ENCODE data around the gene DNAH3. TPM values are rescaled to one million over a fixed set of nuclear protein-coding genes. Genes with fewer than 3 reads are reported as not detected.

The DNAH3 gene
- total RNA-seq, 1 donor from 2014 or later: not detected

DNA sequence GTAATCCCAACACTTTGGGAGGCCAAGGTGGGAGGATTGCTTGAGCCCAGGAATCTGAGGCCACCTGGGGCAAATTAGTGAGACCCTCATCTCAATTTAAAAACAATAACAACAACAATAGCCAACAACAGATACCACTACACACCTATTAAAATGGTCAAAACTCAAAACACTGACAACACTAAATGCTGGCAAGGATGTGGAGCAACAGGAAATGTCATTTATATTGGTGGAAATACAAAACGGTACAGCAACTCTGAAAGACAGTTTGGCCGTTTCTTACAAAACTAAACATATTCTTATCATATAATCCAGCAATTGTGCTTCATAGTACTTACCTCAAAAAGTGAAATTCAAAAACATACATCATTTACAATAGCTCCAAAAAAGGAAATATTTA lies 57.7 kb downstream of the DNAH3 start:
- H3K9me3 Mint-ChIP-seq (ENCODE audit: unreplicated experiment): no peaks in the 10 kb centered on the region
- H3K36me3 Mint-ChIP-seq (ENCODE audit: unreplicated experiment): no peaks in the 10 kb centered on the region
- H3K27ac Mint-ChIP-seq (ENCODE audit: unreplicated experiment): no peak overlapping the region
- H3K4me3 Mint-ChIP-seq (ENCODE audit: unreplicated experiment): no peak overlapping the region
- H3K4me1 Mint-ChIP-seq (ENCODE audit: low read depth, unreplicated experiment): peaks cover 6% of the 10 kb centered on the region
- TF ChIP-seq, protein P1, sequence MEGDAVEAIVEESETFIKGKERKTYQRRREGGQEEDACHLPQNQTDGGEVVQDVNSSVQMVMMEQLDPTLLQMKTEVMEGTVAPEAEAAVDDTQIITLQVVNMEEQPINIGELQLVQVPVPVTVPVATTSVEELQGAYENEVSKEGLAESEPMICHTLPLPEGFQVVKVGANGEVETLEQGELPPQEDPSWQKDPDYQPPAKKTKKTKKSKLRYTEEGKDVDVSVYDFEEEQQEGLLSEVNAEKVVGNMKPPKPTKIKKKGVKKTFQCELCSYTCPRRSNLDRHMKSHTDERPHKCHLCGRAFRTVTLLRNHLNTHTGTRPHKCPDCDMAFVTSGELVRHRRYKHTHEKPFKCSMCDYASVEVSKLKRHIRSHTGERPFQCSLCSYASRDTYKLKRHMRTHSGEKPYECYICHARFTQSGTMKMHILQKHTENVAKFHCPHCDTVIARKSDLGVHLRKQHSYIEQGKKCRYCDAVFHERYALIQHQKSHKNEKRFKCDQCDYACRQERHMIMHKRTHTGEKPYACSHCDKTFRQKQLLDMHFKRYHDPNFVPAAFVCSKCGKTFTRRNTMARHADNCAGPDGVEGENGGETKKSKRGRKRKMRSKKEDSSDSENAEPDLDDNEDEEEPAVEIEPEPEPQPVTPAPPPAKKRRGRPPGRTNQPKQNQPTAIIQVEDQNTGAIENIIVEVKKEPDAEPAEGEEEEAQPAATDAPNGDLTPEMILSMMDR (IDR thresholded peaks at IDR 0.05; ENCODE audit: partially characterized antibody, unreplicated experiment): no peak
- peaks cover 3% of the 10 kb centered on the region for H3K27me3 Mint-ChIP-seq (ENCODE audit: unreplicated experiment)
- no peak for DNase-seq

DNA sequence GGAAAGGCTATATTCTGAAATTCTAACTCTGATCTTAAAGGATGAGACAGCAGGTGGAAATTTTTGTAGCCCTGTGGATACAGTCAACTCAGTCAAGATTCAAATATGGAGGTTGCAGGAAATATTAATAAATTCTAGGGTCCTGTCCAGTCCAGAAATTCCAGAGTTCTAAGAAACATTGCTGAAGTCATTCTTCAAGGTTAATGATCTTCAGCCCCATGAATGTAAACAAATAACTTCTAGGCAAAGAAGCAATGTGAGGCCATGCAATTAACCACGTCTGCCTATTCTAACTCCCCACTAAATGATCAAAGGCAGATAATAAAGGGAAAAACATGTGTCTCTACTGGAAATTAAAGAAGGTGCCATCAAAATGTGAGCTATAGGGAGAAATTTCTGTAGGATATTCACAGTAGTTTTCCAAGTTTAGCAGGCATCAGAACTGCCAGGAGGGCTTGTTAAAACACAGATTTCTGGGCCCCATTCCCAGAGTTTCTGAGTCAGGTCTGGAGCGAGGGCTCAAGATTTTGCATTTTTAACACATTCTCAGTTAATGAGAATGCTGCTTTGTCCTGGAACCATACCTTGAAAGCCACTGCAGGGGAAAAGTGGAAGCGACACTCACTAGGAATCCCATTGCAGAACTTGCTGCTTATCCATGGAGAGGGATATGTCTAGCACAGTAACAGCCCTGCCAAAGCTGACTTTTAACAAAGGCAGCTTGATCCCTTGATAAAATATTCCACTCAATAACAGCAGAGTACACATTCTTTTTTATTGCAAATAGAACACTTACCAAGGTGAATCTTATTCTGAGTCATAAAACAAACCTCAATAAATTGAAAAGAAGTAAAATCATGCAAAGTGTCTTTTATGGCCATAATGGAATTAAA lies 61.8 kb downstream of the DNAH3 start:
- H3K27ac Mint-ChIP-seq (ENCODE audit: unreplicated experiment): no peak overlapping the region
- no peaks in the 10 kb centered on the region for H3K9me3 Mint-ChIP-seq (ENCODE audit: unreplicated experiment)
- no peaks in the 10 kb centered on the region for H3K4me1 Mint-ChIP-seq (ENCODE audit: low read depth, unreplicated experiment)
- no peak overlapping the region for H3K4me3 Mint-ChIP-seq (ENCODE audit: unreplicated experiment)
- no peaks in the 10 kb centered on the region for H3K36me3 Mint-ChIP-seq (ENCODE audit: unreplicated experiment)
- no peak for DNase-seq
- TF ChIP-seq, protein P1 (IDR thresholded peaks at IDR 0.05; ENCODE audit: partially characterized antibody, unreplicated experiment): no peak
- H3K27me3 Mint-ChIP-seq (ENCODE audit: unreplicated experiment): peaks cover 2% of the 10 kb centered on the region

DNA sequence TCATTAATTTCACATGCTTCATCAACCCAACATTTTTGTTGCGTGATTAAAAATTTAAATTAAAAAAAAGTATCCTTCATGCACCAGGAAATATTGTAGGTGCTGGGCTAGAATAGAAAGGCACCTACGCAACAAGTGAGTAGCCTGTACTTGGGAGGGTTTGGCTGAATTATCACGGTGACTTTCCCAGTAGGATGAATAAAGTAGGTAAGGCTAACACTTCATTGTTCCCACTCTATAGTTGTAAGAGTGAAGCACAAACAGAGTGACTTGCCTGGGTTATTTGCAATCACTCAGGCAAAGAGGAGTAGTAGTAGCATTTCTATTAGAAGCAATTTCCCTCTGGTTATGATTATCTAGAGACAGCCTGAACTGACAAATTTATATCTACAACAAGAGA lies 62.5 kb downstream of the DNAH3 start:
- TF ChIP-seq, protein P1 (IDR thresholded peaks at IDR 0.05; ENCODE audit: partially characterized antibody, unreplicated experiment): no peak
- H3K4me1 Mint-ChIP-seq (ENCODE audit: low read depth, unreplicated experiment): no peaks in the 10 kb centered on the region
- no peak for DNase-seq
- no peak overlapping the region for H3K27ac Mint-ChIP-seq (ENCODE audit: unreplicated experiment)
- peaks cover 2% of the 10 kb centered on the region for H3K27me3 Mint-ChIP-seq (ENCODE audit: unreplicated experiment)
- H3K9me3 Mint-ChIP-seq (ENCODE audit: unreplicated experiment): no peaks in the 10 kb centered on the region
- H3K36me3 Mint-ChIP-seq (ENCODE audit: unreplicated experiment): no peaks in the 10 kb centered on the region
- H3K4me3 Mint-ChIP-seq (ENCODE audit: unreplicated experiment): no peak overlapping the region

DNA sequence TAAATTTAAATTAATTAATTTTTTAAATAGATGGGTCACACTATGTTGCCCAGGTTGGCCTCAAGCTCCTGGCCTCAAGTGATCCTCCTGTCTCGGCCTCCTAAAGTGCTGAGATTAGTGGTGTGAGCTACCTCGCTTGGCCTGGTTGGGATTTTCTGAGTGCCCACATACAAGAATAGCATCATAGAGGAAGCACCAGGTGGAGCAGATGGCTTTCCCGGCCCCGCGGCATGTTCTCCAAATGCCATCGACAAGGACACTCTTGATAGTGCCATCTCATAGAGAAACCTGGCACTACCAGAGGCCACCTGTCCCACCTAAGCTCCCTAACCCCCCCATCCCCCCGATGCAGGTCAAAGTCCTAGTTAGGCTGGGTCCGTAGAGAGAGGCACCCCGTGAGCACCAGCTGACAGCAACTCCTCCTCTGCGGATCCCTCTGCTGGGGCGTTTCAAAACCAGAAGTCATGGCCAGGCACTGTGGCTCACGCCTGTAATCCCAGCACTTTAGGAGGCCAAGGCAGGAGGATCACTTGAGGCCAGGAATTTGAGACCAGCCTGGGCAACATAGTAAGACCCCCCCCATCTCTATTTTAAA lies 65.9 kb downstream of the DNAH3 start:
- Mint-ChIP-seq H3K36me3 (ENCODE audit: unreplicated experiment) (no peaks in the 10 kb centered on the region), H3K4me1 (ENCODE audit: low read depth, unreplicated experiment) (no peaks in the 10 kb centered on the region), H3K27me3 (ENCODE audit: unreplicated experiment) (peaks cover 4% of the 10 kb centered on the region), H3K4me3 (ENCODE audit: unreplicated experiment) (no peak overlapping the region), H3K9me3 (ENCODE audit: unreplicated experiment) (no peaks in the 10 kb centered on the region), H3K27ac (ENCODE audit: unreplicated experiment) (no peak overlapping the region)
- DNase-seq: no peak
- TF ChIP-seq, protein P1 (IDR thresholded peaks at IDR 0.05; ENCODE audit: partially characterized antibody, unreplicated experiment): no peak

DNA sequence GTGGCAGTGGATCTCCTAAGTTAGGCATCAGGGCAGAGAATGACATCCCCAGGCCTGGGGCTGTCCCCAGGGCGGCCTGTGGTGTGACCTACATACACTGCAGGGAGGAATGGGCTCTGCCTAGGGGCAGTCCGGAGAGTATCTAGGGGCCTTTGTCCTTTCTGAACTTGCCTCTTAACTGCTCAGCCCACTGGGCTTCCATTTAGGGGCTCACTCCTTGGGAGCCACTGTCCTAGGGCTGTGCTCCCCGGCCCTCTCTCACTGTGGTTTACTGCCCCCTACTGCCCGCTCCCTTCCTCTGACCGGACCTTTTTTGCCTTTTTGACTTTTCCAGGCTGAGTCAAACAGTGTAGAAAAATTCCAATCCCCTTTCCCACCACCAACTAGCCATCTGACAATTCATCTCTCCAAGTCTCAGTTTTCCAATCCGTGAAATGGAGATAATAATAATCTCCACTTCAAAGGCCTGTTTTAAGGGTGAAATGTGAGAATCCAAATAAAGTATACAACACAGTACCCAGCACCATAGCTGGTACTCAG lies 66.8 kb downstream of the DNAH3 start:
- Mint-ChIP-seq H3K27ac (ENCODE audit: unreplicated experiment) (no peak overlapping the region), H3K9me3 (ENCODE audit: unreplicated experiment) (no peaks in the 10 kb centered on the region), H3K27me3 (ENCODE audit: unreplicated experiment) (peaks cover 4% of the 10 kb centered on the region), H3K36me3 (ENCODE audit: unreplicated experiment) (no peaks in the 10 kb centered on the region), H3K4me3 (ENCODE audit: unreplicated experiment) (no peak overlapping the region), H3K4me1 (ENCODE audit: low read depth, unreplicated experiment) (no peaks in the 10 kb centered on the region)
- DNase-seq: peak; percentile 75
- TF ChIP-seq, protein P1 (IDR thresholded peaks at IDR 0.05; ENCODE audit: partially characterized antibody, unreplicated experiment): peak; percentile 78

All from glutamatergic neuron (in vitro differentiated cells).